ENCODE data around the gene ZNF609. TPM values are rescaled to one million over a fixed set of nuclear protein-coding genes. Genes with fewer than 3 reads are reported as not detected.

Gene ZNF609
- total RNA-seq, 1 donor from 2014 or later, result 45.8 TPM

GRCh38 chr15:64712353-64712752 lies 252.0 kb downstream of the ZNF609 start:
- intact Hi-C loops (cut with micrococcal nuclease), result no loop called here

GRCh38 chr15:64713592-64713991 lies 253.2 kb downstream of the ZNF609 start:
- intact Hi-C loops (cut with micrococcal nuclease), result no loop called here

DNA sequence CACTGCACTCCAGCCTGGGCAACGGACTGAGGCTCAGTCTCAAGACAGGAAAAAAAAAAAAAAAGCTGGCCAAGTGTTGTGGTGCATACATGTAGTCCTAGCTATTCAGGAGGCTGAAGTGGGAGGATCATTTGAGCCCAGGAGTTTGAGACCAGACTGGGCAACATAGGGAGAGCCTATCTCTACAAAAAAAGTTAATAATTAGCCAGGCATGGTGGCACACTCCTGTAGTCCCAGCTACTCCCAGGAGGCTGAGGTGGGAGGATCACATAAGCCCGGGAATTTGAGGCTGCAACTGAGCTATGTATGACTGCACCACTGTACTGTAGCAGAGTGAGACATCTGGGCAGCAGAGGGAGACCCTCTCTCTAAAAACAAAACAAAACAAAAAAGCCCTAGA lies 256.1 kb downstream of the ZNF609 start:
- intact Hi-C loops (cut with micrococcal nuclease), result no loop called here

GRCh38 chr15:64717130-64717529 lies 256.8 kb downstream of the ZNF609 start:
- intact Hi-C loops (cut with micrococcal nuclease), result no loop called here

DNA sequence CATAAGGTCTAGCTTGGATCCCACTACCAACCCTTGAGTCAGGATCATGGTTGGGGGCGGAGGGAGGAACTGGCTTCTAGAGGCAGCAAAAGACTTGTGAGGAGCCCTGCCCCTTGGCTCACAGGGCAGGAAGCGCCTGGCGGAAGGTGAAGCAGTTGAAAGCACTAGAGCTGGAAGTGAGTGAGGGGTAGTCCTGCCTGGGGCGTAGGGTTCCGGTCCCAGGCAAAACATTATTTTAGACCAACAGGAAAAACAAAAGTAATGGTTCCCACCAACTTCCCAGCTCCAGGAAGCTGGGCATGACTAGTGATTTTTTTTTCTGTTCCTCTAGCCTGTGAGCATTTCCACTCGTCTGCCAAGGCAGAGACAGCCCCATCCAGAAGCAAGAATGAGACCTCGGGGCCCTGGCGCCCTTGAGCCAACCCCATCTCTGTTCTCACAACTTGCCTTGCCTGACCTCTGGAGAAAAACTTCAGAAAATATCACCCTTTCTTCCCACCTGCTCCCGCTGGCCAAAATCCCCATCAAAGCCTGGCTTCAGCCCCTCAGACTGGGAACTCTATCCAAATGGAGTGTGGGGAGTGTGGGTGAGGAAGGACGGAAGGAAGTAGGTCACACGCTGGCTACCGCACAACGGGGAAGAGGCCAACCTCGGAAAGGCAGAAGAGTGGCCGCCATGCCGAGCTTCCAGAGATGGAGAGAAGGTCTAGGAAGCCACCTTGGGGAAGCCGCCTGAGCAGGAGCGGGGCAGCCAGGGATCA lies 257.5 kb downstream of the ZNF609 start:
- intact Hi-C loops (cut with micrococcal nuclease), result no loop called here

GRCh38 chr15:64720188-64720587 lies 259.8 kb downstream of the ZNF609 start:
- intact Hi-C loops (cut with micrococcal nuclease), result no loop called here

- intact Hi-C loops (cut with micrococcal nuclease), result loop anchor here (2.0 to 5.0 kb wide), 2 partner anchors 105 to 567 kb away; partner anchors contain the start of gene RNU5A-1
Measured at GRCh38 chr15:64730151-64730550, 269.8 kb downstream of the ZNF609 start.

GRCh38 chr15:64731012-64731804 lies 270.8 kb downstream of the ZNF609 start:
- intact Hi-C loops (cut with micrococcal nuclease), result loop anchor here (1.0 to 5.0 kb wide), 8 partner anchors 79 to 654 kb away; partner anchors contain the start of gene RNU5A-1

DNA sequence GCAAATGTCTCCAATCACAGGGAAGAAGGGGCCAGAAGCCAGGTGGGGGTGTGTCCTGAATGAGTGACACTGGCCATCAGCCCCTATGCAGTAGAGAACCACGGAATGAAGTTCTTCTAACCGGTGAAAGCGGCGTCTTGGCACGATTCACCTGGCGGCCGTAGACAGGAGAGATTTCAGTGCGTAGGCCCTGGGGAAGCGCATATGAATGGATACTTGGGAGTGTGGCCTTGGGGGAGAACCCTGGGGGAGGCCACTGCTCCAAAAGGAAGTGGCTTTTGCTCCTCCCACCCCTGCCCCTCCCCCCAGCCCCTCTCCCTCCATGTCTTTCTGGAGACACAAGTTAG lies 271.4 kb downstream of the ZNF609 start:
- intact Hi-C loops (cut with micrococcal nuclease), result loop anchor here (1.0 to 5.0 kb wide), 8 partner anchors 79 to 654 kb away; partner anchors contain the start of gene RNU5A-1

DNA sequence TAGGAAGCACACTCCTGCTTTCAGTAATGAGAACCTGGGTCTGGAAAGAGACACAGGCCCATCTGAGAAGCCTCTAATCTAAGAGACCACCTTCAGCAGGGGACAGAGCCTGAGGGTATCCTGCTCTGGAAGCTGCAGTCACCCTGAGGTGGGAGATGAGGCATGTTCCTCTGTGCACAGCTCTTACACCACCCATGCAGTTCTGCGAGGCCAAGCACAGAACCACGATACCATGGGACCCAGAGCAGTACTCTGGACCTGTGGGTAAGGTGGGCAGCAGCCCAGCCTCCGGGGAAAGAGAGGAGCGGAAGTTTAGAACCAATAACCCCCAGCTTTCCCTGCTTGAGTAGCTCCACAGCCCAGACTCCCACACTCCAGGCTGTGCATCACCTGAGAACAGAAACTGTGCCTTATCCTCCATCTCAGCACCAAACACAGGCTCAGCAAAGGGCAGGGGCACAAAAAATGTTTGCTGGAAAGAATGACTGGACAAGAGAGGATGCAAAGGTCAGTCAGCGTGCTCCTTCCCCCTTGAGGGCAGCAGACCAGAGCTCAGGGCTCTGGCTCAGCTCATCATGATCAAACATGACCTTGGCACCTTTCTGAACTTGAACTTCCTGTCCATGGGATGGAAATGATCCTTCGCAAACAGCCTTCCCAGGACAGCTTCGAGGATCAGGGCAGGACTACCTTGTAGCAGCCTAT lies 271.9 kb downstream of the ZNF609 start:
- intact Hi-C loops (cut with micrococcal nuclease), result loop anchor here (5.0 kb wide), 1 partner anchor 565 kb away; the partner anchor contains the start of gene RNU5A-1

Other genes with a start within 250 kb of the ZNF609 start
- gene CSNK1G1, start 104.4 kb upstream of the ZNF609 start, total RNA-seq, result 30.1 and 32.8 TPM in 2 replicates
- gene PCLAF, start 79.1 kb upstream of the ZNF609 start, total RNA-seq, result 68.1 and 69.5 TPM in 2 replicates
- 32.0 and 32.8 TPM in 2 replicates for gene TRIP4, start 72.7 kb upstream of the ZNF609 start, total RNA-seq

Data from T-helper 1 cell treated with Interleukin-12 subunit alpha and Interleukin-12 subunit beta and Interleukin-4 antibody, amounts not matched to agents 30 ng/mL and 1 ng/mL, for 36 hours (primary cell).